GM21360 (cell line): ENCODE measurements around the gene RNF144A.

Source experiments
- ATAC-seq: cut with Tn5 transposase; IDR thresholded peaks from one replicate; pipeline ENCODE4 v1.9.1; 2021; ENCODE audit warnings: mild to moderate bottlenecking, moderate library complexity; ENCODE audit not compliant: unreplicated experiment

Gene RNF144A

GRCh38 chr2:6968319-6969100 is 51.3 kb downstream of the RNF144A start:
- ATAC-seq = no peak

DNA sequence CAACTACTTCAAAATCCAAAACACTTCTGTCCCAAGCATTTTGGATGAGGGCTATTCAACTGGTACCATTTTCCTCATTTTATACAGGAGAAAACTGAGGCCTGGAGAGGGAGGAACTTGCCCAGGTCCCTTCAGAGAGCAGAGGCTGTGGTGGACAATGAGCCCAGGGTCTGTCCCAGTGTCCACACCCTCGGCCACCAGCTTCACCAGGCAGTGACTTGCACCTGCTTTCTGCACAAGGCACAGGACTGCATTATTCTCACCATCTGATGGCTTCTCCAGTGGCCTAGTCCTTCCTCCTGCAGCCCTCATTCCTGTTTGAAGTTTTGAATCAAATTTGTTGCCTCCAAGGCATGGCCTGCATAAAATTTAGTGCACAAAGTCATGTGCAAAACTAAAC is 53.3 kb downstream of the RNF144A start:
- ATAC-seq = no peak

- no peak for ATAC-seq
Measured at GRCh38 chr2:6970976-6971480, 53.8 kb downstream of the RNF144A start.

GRCh38 chr2:6971502-6971901 is 54.3 kb downstream of the RNF144A start:
- no peak for ATAC-seq

GRCh38 chr2:6972067-6972710 is 55.0 kb downstream of the RNF144A start:
- ATAC-seq = no peak

DNA sequence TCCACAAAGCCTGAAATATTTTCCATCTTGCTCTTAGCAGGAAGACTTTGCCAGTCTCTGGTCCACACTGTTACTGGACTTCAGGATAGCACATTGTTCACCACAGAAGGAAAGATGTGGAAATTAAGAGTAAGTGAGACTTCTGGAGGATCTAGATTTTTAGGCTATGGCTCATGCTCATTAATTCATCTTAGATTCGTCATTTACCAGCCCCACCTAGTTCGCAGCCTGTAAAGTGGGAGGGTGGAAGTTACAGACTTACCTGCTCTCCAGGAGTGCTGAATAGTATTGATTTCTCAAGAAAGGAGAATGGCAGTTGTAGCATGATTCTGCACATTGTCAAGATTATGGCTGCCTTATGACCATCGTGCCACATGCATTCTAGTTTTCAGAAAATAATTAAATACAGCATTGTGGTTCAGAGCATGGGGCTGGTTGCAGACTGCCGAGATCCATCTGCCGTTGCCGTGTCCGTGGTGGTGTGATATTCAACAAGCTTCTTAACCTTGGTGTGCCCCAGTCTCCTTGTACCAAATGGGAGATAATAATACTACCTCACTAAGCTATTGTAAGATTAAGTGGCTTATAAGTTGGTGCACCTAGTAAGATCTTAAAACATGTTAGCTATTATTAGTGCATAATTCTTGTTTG is 56.8 kb downstream of the RNF144A start:
- no peak for ATAC-seq

GRCh38 chr2:6975988-6976387 is 58.8 kb downstream of the RNF144A start:
- no peak for ATAC-seq

- no peak for ATAC-seq
Measured at GRCh38 chr2:6977113-6977741, 60.0 kb downstream of the RNF144A start.

GRCh38 chr2:6977786-6978185 is 60.6 kb downstream of the RNF144A start:
- no peak for ATAC-seq

- no peak for ATAC-seq
Measured at GRCh38 chr2:6978991-6979390, 61.8 kb downstream of the RNF144A start.

DNA sequence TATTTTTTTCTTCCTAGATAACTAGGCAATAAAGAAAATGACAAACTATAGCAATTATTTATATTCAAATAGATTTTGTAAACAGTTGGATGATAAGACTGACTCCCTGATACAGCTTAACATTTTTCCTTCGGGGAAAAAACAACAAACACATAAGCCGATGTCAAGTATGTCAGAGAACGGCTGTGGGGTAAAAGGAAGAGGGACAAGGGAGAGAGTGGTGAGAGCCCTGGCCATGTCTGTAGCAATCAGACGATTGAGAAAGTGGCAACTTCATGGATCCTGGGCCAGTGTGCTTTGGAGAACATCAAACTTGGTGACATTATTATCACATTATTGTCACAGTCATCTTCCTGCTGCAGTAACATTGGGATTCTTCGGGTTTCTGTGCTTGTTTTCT is 65.2 kb downstream of the RNF144A start:
- no peak for ATAC-seq

GRCh38 chr2:6982934-6983589 is 65.8 kb downstream of the RNF144A start:
- ATAC-seq = no peak

DNA sequence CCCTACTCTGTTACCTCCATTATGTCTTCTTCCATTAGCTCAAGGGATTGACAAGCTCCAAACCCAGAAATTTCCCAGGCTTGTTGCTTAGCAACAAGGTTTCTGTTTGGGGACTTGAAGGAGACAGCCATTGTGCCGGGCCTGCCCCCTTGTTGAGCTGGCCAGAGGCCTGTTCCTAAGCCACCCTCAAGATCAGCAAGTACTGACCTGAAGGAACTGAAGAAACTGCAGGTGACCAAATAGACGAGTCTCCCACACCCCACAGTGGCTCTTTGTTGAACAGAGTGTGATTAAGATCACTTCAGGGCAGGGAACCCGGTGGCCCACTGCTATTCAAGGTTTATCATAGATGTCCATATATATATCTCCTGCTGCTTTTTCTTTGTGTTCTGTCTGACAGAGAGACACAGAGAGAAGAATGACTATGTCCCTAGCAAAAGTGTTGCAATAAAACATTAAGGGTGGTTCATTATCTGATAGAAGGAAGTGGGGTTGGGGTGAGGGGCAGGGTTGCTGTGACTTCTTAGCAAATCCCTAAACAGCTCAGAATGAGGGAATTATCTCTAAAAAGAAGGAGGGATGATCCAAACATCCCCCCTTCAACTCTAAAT is 69.2 kb downstream of the RNF144A start:
- ATAC-seq = no peak

DNA sequence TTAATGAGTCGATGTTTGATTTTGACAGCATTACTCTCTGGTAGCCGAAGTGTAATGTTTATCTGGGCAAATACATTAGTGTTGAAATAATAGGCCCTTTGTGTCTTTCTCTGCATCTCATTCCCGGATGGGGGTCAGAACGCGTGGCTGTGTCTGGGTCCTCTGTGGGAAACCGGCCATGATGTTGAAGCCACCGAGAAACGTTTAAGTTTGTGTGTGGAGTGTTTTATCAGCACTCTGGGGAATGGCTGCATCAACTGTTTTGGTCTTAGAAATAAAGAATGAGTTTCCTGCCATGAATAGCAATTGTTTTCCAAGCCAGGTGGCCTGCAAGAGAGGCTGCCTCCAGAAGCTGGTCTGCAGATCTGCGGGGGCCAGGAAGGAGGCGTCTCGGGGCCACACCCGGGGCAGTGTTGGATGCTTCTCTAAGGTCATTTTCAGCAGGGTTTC is 69.7 kb downstream of the RNF144A start:
- no peak for ATAC-seq

GRCh38 chr2:6990871-6991270 is 73.7 kb downstream of the RNF144A start:
- ATAC-seq = no peak

DNA sequence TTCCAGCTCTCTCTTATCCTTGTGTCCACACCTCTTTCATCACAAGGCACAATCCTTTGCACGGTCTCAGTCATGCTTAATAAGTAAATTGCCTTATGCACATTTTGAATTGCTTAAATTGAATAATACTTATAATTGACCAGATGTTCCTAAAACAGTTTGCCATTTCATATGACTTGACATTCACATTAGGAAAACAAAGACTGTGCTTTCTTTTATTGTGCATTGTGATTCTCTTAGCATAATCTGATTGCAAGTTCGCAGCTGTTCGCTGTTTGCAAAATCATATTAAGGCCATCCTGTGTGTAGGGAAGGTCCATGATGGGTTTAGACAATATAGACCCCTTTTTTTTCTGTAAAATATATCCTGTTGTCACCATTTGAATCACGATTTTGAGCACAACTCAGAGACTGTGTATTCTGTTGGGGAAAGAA is 75.6 kb downstream of the RNF144A start:
- no peak for ATAC-seq

DNA sequence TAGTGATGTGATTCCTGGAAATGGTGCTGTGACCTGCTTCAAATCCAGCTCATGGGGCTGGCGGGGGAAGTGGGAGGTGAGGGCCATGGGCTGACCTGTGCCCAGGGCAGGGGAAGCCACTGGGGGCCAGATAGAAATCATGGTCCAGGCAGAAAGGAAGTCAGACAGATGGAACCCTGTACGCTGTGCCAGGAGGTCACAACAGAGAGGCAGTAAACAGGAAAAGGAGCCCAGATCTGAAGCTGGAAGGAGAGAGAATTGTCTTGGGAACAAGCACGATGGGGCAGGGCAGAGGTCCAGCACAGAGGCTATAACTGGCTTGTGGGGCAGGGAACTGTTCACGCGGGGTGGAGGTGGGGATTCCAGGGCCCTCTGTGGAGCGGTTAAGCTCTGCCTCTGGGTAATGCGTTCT is 76.0 kb downstream of the RNF144A start:
- no peak for ATAC-seq

DNA sequence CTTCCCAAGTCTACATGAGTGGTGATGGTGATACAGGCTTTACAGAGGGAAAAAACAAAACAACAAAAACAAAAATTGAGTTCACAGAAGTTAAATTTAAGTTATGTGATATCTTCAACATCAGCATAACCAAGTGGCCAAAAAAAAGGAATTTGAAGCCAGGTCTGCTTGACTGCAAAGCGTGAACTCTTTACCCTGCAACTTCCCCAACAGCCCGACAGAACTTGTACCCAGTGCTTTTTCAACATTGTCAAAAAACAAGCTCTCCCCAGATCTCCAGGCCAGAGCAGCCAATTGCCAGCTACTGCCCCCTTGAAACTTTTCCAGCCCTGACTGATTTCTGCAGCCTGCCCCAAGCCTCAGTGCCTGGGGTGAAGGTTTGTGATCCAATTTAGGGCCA is 76.7 kb downstream of the RNF144A start:
- no peak for ATAC-seq

- no peak for ATAC-seq
Measured at GRCh38 chr2:6994536-6995128, 77.4 kb downstream of the RNF144A start.
